AG20443 (cell line): ENCODE results near the gene THSD7B.
"Not testable (repeated sequence)": the region's sequence is repeated elsewhere in the genome, so short reads cannot be mapped to it uniquely, and the experiment has no call there.

Experiments used
- DNase-seq: peaks from one replicate; pipeline ENCODE4 v3.0.0; 2012; ENCODE audit warnings: low spot score, mixed read lengths

The THSD7B gene

GRCh38 chr2:136957044-136957443 lies 191.7 kb downstream of the THSD7B start:
- DNase-seq: no peak

GRCh38 chr2:136962105-136962725 lies 196.9 kb downstream of the THSD7B start:
- DNase-seq: no peak

- no peak for DNase-seq
These were observed 201.1 kb downstream of the THSD7B start for GRCh38 chr2:136966485-136966884.

- DNase-seq: no peak
These were observed 215.0 kb downstream of the THSD7B start for GRCh38 chr2:136980303-136980702.

GRCh38 chr2:136981689-136982088 lies 216.3 kb downstream of the THSD7B start:
- DNase-seq: not testable (repeated sequence)

GRCh38 chr2:136985044-136985443 lies 219.7 kb downstream of the THSD7B start:
- no peak for DNase-seq

- DNase-seq: no peak
These were observed 221.4 kb downstream of the THSD7B start for GRCh38 chr2:136986605-136987221.

GRCh38 chr2:136990316-136990715 lies 225.0 kb downstream of the THSD7B start:
- DNase-seq: no peak

GRCh38 chr2:136994793-136995192 lies 229.4 kb downstream of the THSD7B start:
- DNase-seq: no peak

- DNase-seq: no peak
These were observed 232.2 kb downstream of the THSD7B start for GRCh38 chr2:136997557-136997956.

GRCh38 chr2:137000811-137001210 lies 235.5 kb downstream of the THSD7B start:
- no peak for DNase-seq

GRCh38 chr2:137002896-137003295 lies 237.6 kb downstream of the THSD7B start:
- DNase-seq: no peak

- no peak for DNase-seq
These were observed 239.9 kb downstream of the THSD7B start for GRCh38 chr2:137005210-137005609.

- DNase-seq: no peak
These were observed 242.6 kb downstream of the THSD7B start for GRCh38 chr2:137007938-137008337.

GRCh38 chr2:137009953-137010352 lies 244.6 kb downstream of the THSD7B start:
- no peak for DNase-seq

GRCh38 chr2:137020452-137021196 lies 255.3 kb downstream of the THSD7B start:
- DNase-seq: no peak

GRCh38 chr2:137021763-137022162 lies 256.4 kb downstream of the THSD7B start:
- DNase-seq: no peak

- DNase-seq: no peak
These were observed 257.9 kb downstream of the THSD7B start for GRCh38 chr2:137023205-137023604.

GRCh38 chr2:137031731-137032130 lies 266.4 kb downstream of the THSD7B start:
- DNase-seq: no peak

- DNase-seq: no peak
These were observed 271.3 kb downstream of the THSD7B start for GRCh38 chr2:137036619-137037018.

GRCh38 chr2:137039482-137040152 lies 274.3 kb downstream of the THSD7B start:
- DNase-seq: no peak

GRCh38 chr2:137047369-137047768 lies 282.0 kb downstream of the THSD7B start:
- no peak for DNase-seq

GRCh38 chr2:137048455-137048854 lies 283.1 kb downstream of the THSD7B start:
- no peak for DNase-seq
